ENCODE results near the gene ZWILCH. TPM values are rescaled to one million over a fixed set of nuclear protein-coding genes. Genes with fewer than 3 reads are reported as not detected.

ZWILCH gene
- total and polyA plus RNA-seq, 2 experiments from 2014 or later: 51.0 to 64.1 TPM

DNA sequence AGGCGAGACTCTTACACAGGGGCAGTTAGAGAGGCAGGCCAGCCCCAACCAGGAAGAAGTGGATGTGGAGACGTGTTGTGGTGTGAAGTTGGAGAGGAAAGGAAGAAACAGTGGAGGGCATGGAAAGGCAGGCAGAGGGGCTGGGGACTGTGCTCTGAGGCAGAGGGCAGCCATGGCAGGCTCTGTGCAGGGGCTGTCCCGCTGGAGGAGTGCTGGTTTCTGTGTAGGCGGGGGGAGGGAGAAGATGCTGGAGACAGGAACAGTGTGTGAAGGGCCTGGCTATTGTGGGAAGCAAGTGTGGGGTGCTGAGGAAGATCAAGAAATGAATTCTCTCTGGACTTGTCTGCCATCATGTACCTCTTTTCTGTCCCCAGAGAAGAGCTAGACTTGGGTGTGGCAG, 28.6 kb upstream of the ZWILCH start (continued):
- TF ChIP-seq, protein P1, sequence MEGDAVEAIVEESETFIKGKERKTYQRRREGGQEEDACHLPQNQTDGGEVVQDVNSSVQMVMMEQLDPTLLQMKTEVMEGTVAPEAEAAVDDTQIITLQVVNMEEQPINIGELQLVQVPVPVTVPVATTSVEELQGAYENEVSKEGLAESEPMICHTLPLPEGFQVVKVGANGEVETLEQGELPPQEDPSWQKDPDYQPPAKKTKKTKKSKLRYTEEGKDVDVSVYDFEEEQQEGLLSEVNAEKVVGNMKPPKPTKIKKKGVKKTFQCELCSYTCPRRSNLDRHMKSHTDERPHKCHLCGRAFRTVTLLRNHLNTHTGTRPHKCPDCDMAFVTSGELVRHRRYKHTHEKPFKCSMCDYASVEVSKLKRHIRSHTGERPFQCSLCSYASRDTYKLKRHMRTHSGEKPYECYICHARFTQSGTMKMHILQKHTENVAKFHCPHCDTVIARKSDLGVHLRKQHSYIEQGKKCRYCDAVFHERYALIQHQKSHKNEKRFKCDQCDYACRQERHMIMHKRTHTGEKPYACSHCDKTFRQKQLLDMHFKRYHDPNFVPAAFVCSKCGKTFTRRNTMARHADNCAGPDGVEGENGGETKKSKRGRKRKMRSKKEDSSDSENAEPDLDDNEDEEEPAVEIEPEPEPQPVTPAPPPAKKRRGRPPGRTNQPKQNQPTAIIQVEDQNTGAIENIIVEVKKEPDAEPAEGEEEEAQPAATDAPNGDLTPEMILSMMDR (conservative IDR thresholded peaks at IDR 0.05; ENCODE audit: low read depth in 2 of 2): no peak
- TF ChIP-seq NANOG (IDR thresholded peaks at IDR 0.05; ENCODE audit: borderline replicate concordance) (no peak), ZNF114 (CRISPR knock-in tag; IDR thresholded peaks at IDR 0.05) (no peak), EZH2phosphoT487 (IDR thresholded peaks at IDR 0.05; ENCODE audit: unreplicated experiment) (no peak)
- TF ChIP-seq, protein P2, sequence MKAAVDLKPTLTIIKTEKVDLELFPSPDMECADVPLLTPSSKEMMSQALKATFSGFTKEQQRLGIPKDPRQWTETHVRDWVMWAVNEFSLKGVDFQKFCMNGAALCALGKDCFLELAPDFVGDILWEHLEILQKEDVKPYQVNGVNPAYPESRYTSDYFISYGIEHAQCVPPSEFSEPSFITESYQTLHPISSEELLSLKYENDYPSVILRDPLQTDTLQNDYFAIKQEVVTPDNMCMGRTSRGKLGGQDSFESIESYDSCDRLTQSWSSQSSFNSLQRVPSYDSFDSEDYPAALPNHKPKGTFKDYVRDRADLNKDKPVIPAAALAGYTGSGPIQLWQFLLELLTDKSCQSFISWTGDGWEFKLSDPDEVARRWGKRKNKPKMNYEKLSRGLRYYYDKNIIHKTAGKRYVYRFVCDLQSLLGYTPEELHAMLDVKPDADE (IDR thresholded peaks at IDR 0.05): no peak

DNA sequence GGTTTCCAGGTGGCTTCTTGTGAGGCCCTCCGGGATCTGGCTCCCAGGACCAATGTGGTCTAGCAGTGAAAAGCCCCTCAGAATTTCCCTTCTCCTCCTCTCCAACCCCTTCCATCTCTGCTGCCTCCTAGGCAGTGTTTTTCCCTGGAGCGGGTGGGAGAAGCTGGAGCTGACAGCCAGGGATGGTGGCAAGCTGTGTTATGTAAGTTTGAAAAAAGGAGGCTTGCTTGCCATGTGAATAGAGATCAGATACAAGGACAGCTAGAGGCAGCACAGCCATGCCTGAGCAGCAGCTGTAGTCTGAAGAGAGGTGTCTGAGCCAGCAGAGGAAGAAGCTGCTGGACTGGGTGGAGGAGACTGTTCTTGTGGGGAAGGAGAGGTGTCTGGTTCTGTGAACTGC, 28.1 kb upstream of the ZWILCH start:
- H3K27ac Mint-ChIP-seq: 0 out of 2 replicates have a peak overlapping the region, but pooled peaks have one; percentile 71
- H3K4me1 ChIP-seq (ENCODE audit: insufficient read depth): peaks cover 43% of the 10 kb centered on the region

More for the DNA sequence above, 28.1 kb upstream of the ZWILCH start:
- no peak for DNase-seq (ENCODE audit: low spot score)
- H4K20me1 ChIP-seq (replicated peaks; ENCODE audit: insufficient read depth): no peaks in the 10 kb centered on the region; the same call in 1 of the 2 replicates
- H3K4me1 Mint-ChIP-seq: peaks cover 60% of the 10 kb centered on the region
- H3K27me3 Mint-ChIP-seq (ENCODE audit: insufficient read depth, low read depth, poor library complexity): peaks cover 8% of the 10 kb centered on the region
- peaks cover 25% of the 10 kb centered on the region for H3F3A ChIP-seq (replicated peaks; ENCODE audit: low read depth)
- peaks cover 15% of the 10 kb centered on the region for H3K79me2 ChIP-seq (replicated peaks; ENCODE audit: insufficient read depth)
- no peaks in the 10 kb centered on the region for H3K9me2 ChIP-seq (ENCODE audit: insufficient read depth)
- H3K27ac ChIP-seq (ENCODE audit: low read depth): no peak overlapping the region
- peaks cover 6% of the 10 kb centered on the region; the same call in 1 of the 2 replicates for H3K36me3 ChIP-seq (ENCODE audit: insufficient read depth)
- H3K36me3 Mint-ChIP-seq (ENCODE audit: low read depth): peaks cover 13% of the 10 kb centered on the region
- no peak for ATAC-seq
- no peak overlapping the region for H3K4me3 ChIP-seq
- TF ChIP-seq, protein P1 (conservative IDR thresholded peaks at IDR 0.05; ENCODE audit: low read depth in 2 of 2): no peak
- TF ChIP-seq CREB1 (CRISPR knock-in tag; IDR thresholded peaks at IDR 0.05; ENCODE audit: low read depth): no peak
- TF ChIP-seq, protein P3, sequence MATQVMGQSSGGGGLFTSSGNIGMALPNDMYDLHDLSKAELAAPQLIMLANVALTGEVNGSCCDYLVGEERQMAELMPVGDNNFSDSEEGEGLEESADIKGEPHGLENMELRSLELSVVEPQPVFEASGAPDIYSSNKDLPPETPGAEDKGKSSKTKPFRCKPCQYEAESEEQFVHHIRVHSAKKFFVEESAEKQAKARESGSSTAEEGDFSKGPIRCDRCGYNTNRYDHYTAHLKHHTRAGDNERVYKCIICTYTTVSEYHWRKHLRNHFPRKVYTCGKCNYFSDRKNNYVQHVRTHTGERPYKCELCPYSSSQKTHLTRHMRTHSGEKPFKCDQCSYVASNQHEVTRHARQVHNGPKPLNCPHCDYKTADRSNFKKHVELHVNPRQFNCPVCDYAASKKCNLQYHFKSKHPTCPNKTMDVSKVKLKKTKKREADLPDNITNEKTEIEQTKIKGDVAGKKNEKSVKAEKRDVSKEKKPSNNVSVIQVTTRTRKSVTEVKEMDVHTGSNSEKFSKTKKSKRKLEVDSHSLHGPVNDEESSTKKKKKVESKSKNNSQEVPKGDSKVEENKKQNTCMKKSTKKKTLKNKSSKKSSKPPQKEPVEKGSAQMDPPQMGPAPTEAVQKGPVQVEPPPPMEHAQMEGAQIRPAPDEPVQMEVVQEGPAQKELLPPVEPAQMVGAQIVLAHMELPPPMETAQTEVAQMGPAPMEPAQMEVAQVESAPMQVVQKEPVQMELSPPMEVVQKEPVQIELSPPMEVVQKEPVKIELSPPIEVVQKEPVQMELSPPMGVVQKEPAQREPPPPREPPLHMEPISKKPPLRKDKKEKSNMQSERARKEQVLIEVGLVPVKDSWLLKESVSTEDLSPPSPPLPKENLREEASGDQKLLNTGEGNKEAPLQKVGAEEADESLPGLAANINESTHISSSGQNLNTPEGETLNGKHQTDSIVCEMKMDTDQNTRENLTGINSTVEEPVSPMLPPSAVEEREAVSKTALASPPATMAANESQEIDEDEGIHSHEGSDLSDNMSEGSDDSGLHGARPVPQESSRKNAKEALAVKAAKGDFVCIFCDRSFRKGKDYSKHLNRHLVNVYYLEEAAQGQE (IDR thresholded peaks at IDR 0.05; ENCODE audit: unreplicated experiment): no peak
- no peak for TF ChIP-seq EZH2phosphoT487 (IDR thresholded peaks at IDR 0.05; ENCODE audit: unreplicated experiment)
- no peak for TF ChIP-seq POLR2AphosphoS5 (IDR thresholded peaks at IDR 0.05; ENCODE audit: low read depth)
- TF ChIP-seq NANOG (IDR thresholded peaks at IDR 0.05; ENCODE audit: borderline replicate concordance): no peak
- no peak for TF ChIP-seq STAT1 (IDR thresholded peaks at IDR 0.05; ENCODE audit: unreplicated experiment)
- H3K27me3 ChIP-seq (ENCODE audit: insufficient read depth): no peaks in the 10 kb centered on the region
- H3K4me2 ChIP-seq: no peak overlapping the region
- no peak overlapping the region for H3K4me3 Mint-ChIP-seq
- no peak overlapping the region for H2AFZ ChIP-seq
- H3K9me3 Mint-ChIP-seq: no peaks in the 10 kb centered on the region

All from GM23338 (cell line).